ENCODE measurements around the gene MCF2L2. TPM values are rescaled to one million over a fixed set of nuclear protein-coding genes. Genes with fewer than 3 reads are reported as not detected.

The MCF2L2 gene
- total RNA-seq, 1 experiment from 2014 or later: 0.15 TPM

- no peak for DNase-seq (ENCODE audit: low read depth)
Observed at GRCh38 chr3:183370391-183370790, 58.0 kb downstream of the MCF2L2 start.

GRCh38 chr3:183369627-183370026 is 58.8 kb downstream of the MCF2L2 start:
- DNase-seq (ENCODE audit: low read depth): no peak

- DNase-seq (ENCODE audit: low read depth): peak; percentile 12
Observed at GRCh38 chr3:183369117-183369516, 59.3 kb downstream of the MCF2L2 start.

- DNase-seq (ENCODE audit: low read depth): no peak
Observed at GRCh38 chr3:183360971-183361624, 67.3 kb downstream of the MCF2L2 start.

- no peak for DNase-seq (ENCODE audit: low read depth)
Observed at GRCh38 chr3:183359036-183359435, 69.4 kb downstream of the MCF2L2 start.

GRCh38 chr3:183357564-183358079 is 70.8 kb downstream of the MCF2L2 start:
- no peak for DNase-seq (ENCODE audit: low read depth)

- DNase-seq (ENCODE audit: low read depth): no peak
Observed at GRCh38 chr3:183356920-183357319, 71.5 kb downstream of the MCF2L2 start.

GRCh38 chr3:183354874-183355273 is 73.5 kb downstream of the MCF2L2 start:
- DNase-seq (ENCODE audit: low read depth): no peak

- no peak for DNase-seq (ENCODE audit: low read depth)
Observed at GRCh38 chr3:183354325-183354831, 74.0 kb downstream of the MCF2L2 start.

GRCh38 chr3:183353421-183353820 is 75.0 kb downstream of the MCF2L2 start:
- DNase-seq (ENCODE audit: low read depth): no peak

- no peak for DNase-seq (ENCODE audit: low read depth)
Observed at GRCh38 chr3:183350164-183350563, 78.3 kb downstream of the MCF2L2 start.

GRCh38 chr3:183349421-183350157 is 78.8 kb downstream of the MCF2L2 start:
- no peak for DNase-seq (ENCODE audit: low read depth)

GRCh38 chr3:183342824-183343223 is 85.6 kb downstream of the MCF2L2 start:
- no peak for DNase-seq (ENCODE audit: low read depth)

- no peak for DNase-seq (ENCODE audit: low read depth)
Observed at GRCh38 chr3:183341545-183342288, 86.7 kb downstream of the MCF2L2 start.

- no peak for DNase-seq (ENCODE audit: low read depth)
Observed at GRCh38 chr3:183340222-183340621, 88.2 kb downstream of the MCF2L2 start.

GRCh38 chr3:183339461-183340086 is 88.8 kb downstream of the MCF2L2 start:
- no peak for DNase-seq (ENCODE audit: low read depth)

GRCh38 chr3:183338520-183338919 is 89.9 kb downstream of the MCF2L2 start:
- no peak for DNase-seq (ENCODE audit: low read depth)

GRCh38 chr3:183332487-183332886 is 95.9 kb downstream of the MCF2L2 start:
- DNase-seq (ENCODE audit: low read depth): no peak

GRCh38 chr3:183331498-183331897 is 96.9 kb downstream of the MCF2L2 start:
- no peak for DNase-seq (ENCODE audit: low read depth)

GRCh38 chr3:183330881-183331280 is 97.5 kb downstream of the MCF2L2 start:
- no peak for DNase-seq (ENCODE audit: low read depth)

- no peak for DNase-seq (ENCODE audit: low read depth)
Observed at GRCh38 chr3:183329543-183329942, 98.9 kb downstream of the MCF2L2 start.

GRCh38 chr3:183328823-183329222 is 99.6 kb downstream of the MCF2L2 start:
- peak; percentile 68 for DNase-seq (ENCODE audit: low read depth)
